Trophoblast cell (in vitro differentiated cells and primary cell): Measurements from ENCODE around the gene AP5S1.
"Not testable (repeated sequence)": the region's sequence is repeated elsewhere in the genome, so short reads cannot be mapped to it uniquely, and the experiment has no call there.

ENCODE experiments used
- DNase-seq, 2 donors: peaks; one replicate each; pipeline ENCODE4 v3.0.0-alpha.2; 2016
- H2AFZ ChIP-seq: 2 replicates; pipeline ENCODE4 v1.6.1; 2013; ENCODE audit warnings: low read length, moderate library complexity, mild to moderate bottlenecking; ENCODE audit not compliant: insufficient read depth, poor library complexity
- H2AK5ac ChIP-seq: 2 replicates; pipeline ENCODE4 v1.6.1; 2013; ENCODE audit warnings: mild to moderate bottlenecking, low read length
- H2BK120ac ChIP-seq: 2 replicates; pipeline ENCODE4 v1.6.1; 2013; ENCODE audit warnings: low read length, mild to moderate bottlenecking, moderate library complexity; ENCODE audit not compliant: insufficient read depth, poor library complexity
- H2BK12ac ChIP-seq: 2 replicates; pipeline ENCODE4 v1.6.1; 2013; ENCODE audit warnings: mild to moderate bottlenecking, low read length, moderate library complexity
- H2BK5ac ChIP-seq: 2 replicates; pipeline ENCODE4 v1.6.1; 2013; ENCODE audit warnings: low read length, low read depth, moderate library complexity, mild to moderate bottlenecking; ENCODE audit not compliant: poor library complexity
- H3K14ac ChIP-seq: 2 replicates; pipeline ENCODE4 v1.6.1; 2013; ENCODE audit warnings: mild to moderate bottlenecking, low read length
- H3K18ac ChIP-seq: 2 replicates; pipeline ENCODE4 v1.6.1; 2013; ENCODE audit warnings: mild to moderate bottlenecking, low read length
- H3K23ac ChIP-seq: 2 replicates; pipeline ENCODE4 v1.6.1; 2013; ENCODE audit warnings: low read length
- H3K27ac ChIP-seq: 2 replicates; pipeline ENCODE4 v1.5.1; 2013; ENCODE audit warnings: low read depth, mild to moderate bottlenecking, inconsistent platforms, low read length, moderate library complexity
- H3K27me3 ChIP-seq: 2 replicates; pipeline ENCODE4 v1.6.1; 2013; ENCODE audit warnings: inconsistent platforms, mild to moderate bottlenecking, low read length, moderate library complexity; ENCODE audit not compliant: insufficient read depth
- H3K36me3 ChIP-seq, 2 experiments: 1 replicate in 1 of 2; 2 replicates in 1 of 2; pipeline ENCODE4 v1.6.1; 2013; ENCODE audit warnings: low read length in 2 of 2, mild to moderate bottlenecking in 2 of 2, moderate library complexity in 1 of 2; ENCODE audit not compliant: insufficient read depth in 2 of 2, control insufficient read depth in 1 of 2
- H3K4ac ChIP-seq: 2 replicates; pipeline ENCODE4 v1.6.1; 2013; ENCODE audit warnings: low read depth, mild to moderate bottlenecking, low read length, moderate library complexity
- H3K4me1 ChIP-seq, 2 experiments: 1 replicate in 1 of 2; 2 replicates in 1 of 2; pipeline ENCODE4 v1.6.1; 2013; ENCODE audit warnings: low read length in 2 of 2, mild to moderate bottlenecking in 2 of 2, moderate library complexity in 1 of 2; ENCODE audit not compliant: insufficient read depth in 2 of 2, control insufficient read depth in 1 of 2
- H3K4me2 ChIP-seq: 2 replicates; pipeline ENCODE4 v1.6.1; 2013; ENCODE audit warnings: inconsistent platforms, mild to moderate bottlenecking, low read length, moderate library complexity
- H3K4me3 ChIP-seq: 2 replicates; pipeline ENCODE4 v1.5.1; 2013; ENCODE audit warnings: mild to moderate bottlenecking, low read depth, low read length, inconsistent platforms
- H3K79me1 ChIP-seq: one replicate; pipeline ENCODE4 v1.6.1; 2013; ENCODE audit warnings: low read length
- H3K79me2 ChIP-seq: 2 replicates; pipeline ENCODE4 v1.6.1; 2013; ENCODE audit warnings: low read length, mild to moderate bottlenecking; ENCODE audit not compliant: control insufficient read depth, insufficient read depth, poor library complexity
- H3K9ac ChIP-seq: 2 replicates; pipeline ENCODE4 v1.6.1; 2013; ENCODE audit warnings: mild to moderate bottlenecking, low read length
- H3K9me3 ChIP-seq: 2 replicates; pipeline ENCODE4 v1.6.1; 2013; ENCODE audit warnings: low read depth, mild to moderate bottlenecking, control low read depth, inconsistent platforms, low read length; ENCODE audit not compliant: insufficient read depth
- H4K12ac ChIP-seq: 2 replicates; pipeline ENCODE4 v1.6.1; 2013; ENCODE audit warnings: low read depth, mild to moderate bottlenecking, low read length, moderate library complexity
- H4K8ac ChIP-seq: 2 replicates; pipeline ENCODE4 v1.6.1; 2013; ENCODE audit warnings: low read depth, mild to moderate bottlenecking, low read length, moderate library complexity
- H4K91ac ChIP-seq: one replicate; pipeline ENCODE4 v1.6.1; 2013; ENCODE audit warnings: low read depth, mild to moderate bottlenecking, low read length, moderate library complexity
- WGBS: extraction: QIAGEN DNeasy Blood & Tissue Kit; methylation state at CpG from one replicate; pipeline ENCODE4 v1.1.7; 2013; ENCODE audit warnings: missing lambda C conversion rate; ENCODE audit not compliant: insufficient read length, insufficient coverage; ENCODE audit errors: extremely low coverage; 5-methylcytosine and 5-hydroxymethylcytosine counted together

Gene AP5S1

GRCh38 chr20:3839328-3839727 is 19.0 kb downstream of the AP5S1 start:
- H3K4ac ChIP-seq: no peak overlapping the region
- H3K9ac ChIP-seq: no peak overlapping the region
- no peak overlapping the region for H4K12ac ChIP-seq
- H3K4me1 ChIP-seq: peaks cover 2 to 9% of the 10 kb centered on the region in 2 experiments
- no peak overlapping the region for H4K91ac ChIP-seq
- H3K23ac ChIP-seq: no peak overlapping the region
- H3K18ac ChIP-seq: no peak overlapping the region
- peak in 1 of 2 donors; percentile 51 for DNase-seq
- H3K27ac ChIP-seq: no peak overlapping the region
- no peak overlapping the region for H3K4me2 ChIP-seq
- H3K79me2 ChIP-seq: no peaks in the 10 kb centered on the region
- no peaks in the 10 kb centered on the region for H3K27me3 ChIP-seq
- H3K14ac ChIP-seq: no peak overlapping the region
- WGBS: no CpG with 5 or more reads among the region's 3 CpGs
- H2BK120ac ChIP-seq: no peak overlapping the region
- H3K36me3 ChIP-seq: no peaks in the 10 kb centered on the region
- peaks cover 2% of the 10 kb centered on the region for H3K79me1 ChIP-seq
- H2BK5ac ChIP-seq: no peak overlapping the region
- no peaks in the 10 kb centered on the region for H3K9me3 ChIP-seq
- H4K8ac ChIP-seq: no peak overlapping the region
- no peak overlapping the region for H3K4me3 ChIP-seq
- no peak overlapping the region for H2AK5ac ChIP-seq
- no peak overlapping the region for H2BK12ac ChIP-seq
- no peak overlapping the region for H2AFZ ChIP-seq

- H3K23ac ChIP-seq, H2AFZ ChIP-seq, H3K36me3 ChIP-seq, H4K8ac ChIP-seq, H3K14ac ChIP-seq, H3K27me3 ChIP-seq, H3K4me3 ChIP-seq, H4K12ac ChIP-seq, H2AK5ac ChIP-seq, H3K79me2 ChIP-seq, H3K9me3 ChIP-seq, H4K91ac ChIP-seq, H3K9ac ChIP-seq, H3K4ac ChIP-seq, H2BK5ac ChIP-seq, H3K4me1 ChIP-seq, H3K27ac ChIP-seq, H2BK120ac ChIP-seq, H3K4me2 ChIP-seq, H3K79me1 ChIP-seq, H2BK12ac ChIP-seq, H3K18ac ChIP-seq: not testable (repeated sequence)
- no CpG with 5 or more reads among the region's 7 CpGs for WGBS
- peak; percentile 92 to 95 for DNase-seq
Observed at GRCh38 chr20:3840201-3840600, 19.9 kb downstream of the AP5S1 start.

- Histone ChIP-seq H2BK120ac (peak overlapping the region; percentile 41), H2AFZ (no peak overlapping the region), H3K14ac (peak overlapping the region; percentile 57), H3K79me2 (peaks cover 10% of the 10 kb centered on the region), H4K91ac (peak overlapping the region; percentile 65), H4K8ac (no peak overlapping the region), H2AK5ac (peak overlapping the region; percentile 84), H3K18ac (no peak overlapping the region), H2BK5ac (no peak overlapping the region), H3K4me1 (peaks cover 7 to 15% of the 10 kb centered on the region in 2 experiments), H3K4me2 (no peak overlapping the region), H3K36me3 (no peaks in the 10 kb centered on the region), H3K4ac (no peak overlapping the region), H3K27me3 (no peaks in the 10 kb centered on the region), H3K9me3 (no peaks in the 10 kb centered on the region), H4K12ac (no peak overlapping the region), H3K79me1 (peaks cover 13% of the 10 kb centered on the region), H3K27ac (no peak overlapping the region), H2BK12ac (peak overlapping the region; percentile 93), H3K9ac (no peak overlapping the region), H3K23ac (no peak overlapping the region), H3K4me3 (no peak overlapping the region)
- WGBS: no CpG with 5 or more reads among the region's 7 CpGs
- DNase-seq: no peak
Observed at GRCh38 chr20:3842348-3842930, 22.1 kb downstream of the AP5S1 start.

GRCh38 chr20:3843490-3843889 is 23.1 kb downstream of the AP5S1 start:
- no peak overlapping the region for H3K14ac ChIP-seq
- no peak overlapping the region for H4K12ac ChIP-seq
- H3K27me3 ChIP-seq: no peaks in the 10 kb centered on the region
- no CpG with 5 or more reads among the region's 5 CpGs for WGBS
- no peak overlapping the region for H3K23ac ChIP-seq
- no peak overlapping the region for H2AFZ ChIP-seq
- H3K36me3 ChIP-seq: no peaks in the 10 kb centered on the region
- no peak overlapping the region for H3K4me3 ChIP-seq
- H4K91ac ChIP-seq: no peak overlapping the region
- H3K4me2 ChIP-seq: no peak overlapping the region
- no peak overlapping the region for H2BK5ac ChIP-seq
- H3K27ac ChIP-seq: no peak overlapping the region
- H3K18ac ChIP-seq: no peak overlapping the region
- no peak overlapping the region for H4K8ac ChIP-seq
- H2AK5ac ChIP-seq: no peak overlapping the region
- H3K4me1 ChIP-seq: peaks cover 10 to 22% of the 10 kb centered on the region in 2 experiments
- no peak overlapping the region for H2BK12ac ChIP-seq
- no peak overlapping the region for H3K9ac ChIP-seq
- H3K9me3 ChIP-seq: no peaks in the 10 kb centered on the region
- DNase-seq: peak in 1 of 2 donors; percentile 56
- no peak overlapping the region for H2BK120ac ChIP-seq
- peaks cover 13% of the 10 kb centered on the region for H3K79me2 ChIP-seq
- H3K4ac ChIP-seq: no peak overlapping the region
- peaks cover 13% of the 10 kb centered on the region for H3K79me1 ChIP-seq
